Cardiac fibroblast (primary cell): ENCODE results near the gene PRRC2B.
A peak's percentile ranks its signal among the peaks of the same experiment; 100 is the strongest.

ENCODE experiments used
- DNase-seq, 2 donors: peaks; one replicate each; pipeline versions ENCODE4 v3.0.0 to v3.0.0-alpha.2; 2010; ENCODE audit warnings: low read depth in 2 of 2
- H3K4me3 ChIP-seq, 2 donors: replicated peaks in 1 of 2; 1 replicate in 1 of 2; 2 replicates in 1 of 2; pipeline ENCODE4 v1.5.1; 2011; ENCODE audit warnings: low read depth in 2 of 2, low read length in 2 of 2, mild to moderate bottlenecking in 2 of 2, moderate library complexity in 1 of 2
- CTCF ChIP-seq: IDR thresholded peaks from one replicate; pipeline ENCODE4 v1.5.1; 2011; ENCODE audit warnings: low read depth, mild to moderate bottlenecking, low read length, inconsistent platforms

The PRRC2B gene

GRCh38 chr9:131418143-131419025 is 24.5 kb downstream of the PRRC2B start:
- no peak for TF ChIP-seq CTCF
- peak in 1 of 2 donors; percentile 37 for DNase-seq
- H3K4me3 ChIP-seq, result no peak overlapping the region

- no peak for DNase-seq
- H3K4me3 ChIP-seq, result no peak overlapping the region
- TF ChIP-seq CTCF, result no peak
Observed at GRCh38 chr9:131419026-131419614, 25.2 kb downstream of the PRRC2B start.

GRCh38 chr9:131419716-131420115 is 25.8 kb downstream of the PRRC2B start:
- no peak for TF ChIP-seq CTCF
- H3K4me3 ChIP-seq, result no peak overlapping the region
- no peak for DNase-seq

- H3K4me3 ChIP-seq, result no peak overlapping the region
- peak; percentile 27 for TF ChIP-seq CTCF
- DNase-seq, result peak; percentile 55 to 65
Observed at GRCh38 chr9:131420980-131421624, 27.2 kb downstream of the PRRC2B start.

GRCh38 chr9:131421691-131422090 is 27.8 kb downstream of the PRRC2B start:
- no peak for DNase-seq
- TF ChIP-seq CTCF, result no peak
- no peak overlapping the region for H3K4me3 ChIP-seq

GRCh38 chr9:131422241-131422792 is 28.4 kb downstream of the PRRC2B start:
- H3K4me3 ChIP-seq, result no peak overlapping the region
- TF ChIP-seq CTCF, result peak; percentile 1
- DNase-seq, result peak in 1 of 2 donors; percentile 35
